Measurements from ENCODE around the gene TEAD1.

The TEAD1 gene

GRCh38 chr11:12793065-12793464 is 118.8 kb downstream of the TEAD1 start:
- DNase-seq, result no peak

GRCh38 chr11:12793506-12793905 is 119.3 kb downstream of the TEAD1 start:
- no peak for DNase-seq

GRCh38 chr11:12794576-12795230 is 120.5 kb downstream of the TEAD1 start:
- no peak for DNase-seq

- DNase-seq, result no peak
Observed at GRCh38 chr11:12797996-12798395, 123.8 kb downstream of the TEAD1 start.

GRCh38 chr11:12798609-12799011 is 124.4 kb downstream of the TEAD1 start:
- DNase-seq, result no peak

GRCh38 chr11:12799334-12799835 is 125.2 kb downstream of the TEAD1 start:
- no peak for DNase-seq

- DNase-seq, result no peak
Observed at GRCh38 chr11:12800032-12800671, 125.9 kb downstream of the TEAD1 start.

- no peak for DNase-seq
Observed at GRCh38 chr11:12800871-12801270, 126.7 kb downstream of the TEAD1 start.

GRCh38 chr11:12801976-12802375 is 127.8 kb downstream of the TEAD1 start:
- DNase-seq, result no peak

GRCh38 chr11:12802418-12803085 is 128.3 kb downstream of the TEAD1 start:
- DNase-seq, result no peak

GRCh38 chr11:12803086-12803826 is 129.0 kb downstream of the TEAD1 start:
- DNase-seq, result no peak

- no peak for DNase-seq
Observed at GRCh38 chr11:12806113-12806512, 131.9 kb downstream of the TEAD1 start.

GRCh38 chr11:12807621-12808020 is 133.4 kb downstream of the TEAD1 start:
- no peak for DNase-seq

- DNase-seq, result no peak
Observed at GRCh38 chr11:12808519-12808918, 134.3 kb downstream of the TEAD1 start.

GRCh38 chr11:12809364-12809763 is 135.1 kb downstream of the TEAD1 start:
- DNase-seq, result no peak

- no peak for DNase-seq
Observed at GRCh38 chr11:12809864-12810567, 135.8 kb downstream of the TEAD1 start.

GRCh38 chr11:12810568-12810894 is 136.3 kb downstream of the TEAD1 start:
- no peak for DNase-seq

- DNase-seq, result no peak
Observed at GRCh38 chr11:12811861-12812260, 137.6 kb downstream of the TEAD1 start.

GRCh38 chr11:12812849-12813248 is 138.6 kb downstream of the TEAD1 start:
- DNase-seq, result no peak

- DNase-seq, result no peak
Observed at GRCh38 chr11:12813371-12814225, 139.4 kb downstream of the TEAD1 start.

- no peak for DNase-seq
Observed at GRCh38 chr11:12815129-12815480, 140.9 kb downstream of the TEAD1 start.

Data from hippocampal formation (tissue), 2 donors.